Keratinocyte (primary cell): Measurements from ENCODE around the gene CWC22. TPM values are rescaled to one million over a fixed set of nuclear protein-coding genes. Genes with fewer than 3 reads are reported as not detected.

Source experiments
- DNase-seq: peaks from one replicate; pipeline ENCODE4 v3.0.0-alpha.2; 2011; ENCODE audit warnings: low read depth, missing footprints, low spot score
- FAIRE-seq: peaks from 2 replicates; lab custom pipeline; 2011; peaks lifted over from hg19 to GRCh38; lab: Jason Lieb, UNC
- H2AFZ ChIP-seq: 2 replicates; pipeline ENCODE4 v1.6.0; 2012; ENCODE audit warnings: low read length, control low read depth, inconsistent platforms; ENCODE audit not compliant: control insufficient read depth
- H3K27ac ChIP-seq: 2 replicates; pipeline ENCODE4 v1.5.1; 2011; ENCODE audit warnings: low read length; ENCODE audit not compliant: control insufficient read depth, insufficient read depth
- H3K27me3 ChIP-seq: 3 replicates; pipeline ENCODE4 v1.6.0; 2011; ENCODE audit warnings: low read length; ENCODE audit not compliant: control insufficient read depth, insufficient read depth; ENCODE audit errors: extremely low read depth
- H3K36me3 ChIP-seq, 2 experiments: 2 replicates in 1 of 2; 3 replicates in 1 of 2; pipeline ENCODE4 v1.5.1; 2011; ENCODE audit warnings: low read length in 2 of 2, mild to moderate bottlenecking in 1 of 2; ENCODE audit not compliant: control insufficient read depth in 2 of 2, insufficient read depth in 2 of 2; ENCODE audit errors: extremely low read depth in 1 of 2
- H3K4me1 ChIP-seq: 3 replicates; pipeline ENCODE4 v1.5.1; 2011; ENCODE audit warnings: low read length; ENCODE audit not compliant: control insufficient read depth, insufficient read depth; ENCODE audit errors: extremely low read depth
- H3K4me2 ChIP-seq: 3 replicates; pipeline ENCODE4 v1.6.0; 2011; ENCODE audit warnings: low read depth, low read length; ENCODE audit not compliant: control insufficient read depth, insufficient read depth; ENCODE audit errors: extremely low read depth
- H3K4me3 ChIP-seq, 3 experiments: fragments of 200-600 bp in 1 of 3; sonication (generic) in 1 of 3; 2 replicates in 2 of 3; 3 replicates in 1 of 3; pipeline ENCODE4 v1.5.1; 2011 to 2016; ENCODE audit warnings: low read length in 3 of 3, mild to moderate bottlenecking in 3 of 3, control low read depth in 2 of 3, inconsistent platforms in 1 of 3, low read depth in 1 of 3, mixed read lengths in 1 of 3, mixed run types in 1 of 3, moderate library complexity in 1 of 3; ENCODE audit not compliant: control insufficient read depth in 2 of 3, insufficient read depth in 2 of 3; ENCODE audit errors: extremely low read depth in 1 of 3
- H3K79me2 ChIP-seq: 2 replicates; pipeline ENCODE4 v1.6.0; 2012; ENCODE audit warnings: low read length; ENCODE audit not compliant: control insufficient read depth, insufficient read depth
- H3K9ac ChIP-seq: 3 replicates; pipeline ENCODE4 v1.6.0; 2011; ENCODE audit warnings: low read length; ENCODE audit not compliant: control insufficient read depth, insufficient read depth; ENCODE audit errors: extremely low read depth
- H3K9me1 ChIP-seq: 3 replicates; pipeline ENCODE4 v1.6.0; 2011; ENCODE audit warnings: low read length; ENCODE audit not compliant: control insufficient read depth, insufficient read depth; ENCODE audit errors: extremely low read depth
- H3K9me3 ChIP-seq: 2 replicates; pipeline ENCODE4 v1.5.1; 2012; ENCODE audit warnings: low read depth, low read length; ENCODE audit not compliant: control insufficient read depth
- H4K20me1 ChIP-seq: 3 replicates; pipeline ENCODE4 v1.6.0; 2011; ENCODE audit warnings: low read length; ENCODE audit not compliant: control insufficient read depth, insufficient read depth; ENCODE audit errors: extremely low read depth
- CTCF ChIP-seq, 3 experiments: IDR thresholded peaks in 1 of 3; conservative IDR thresholded peaks in 1 of 3; optimal IDR thresholded peaks in 1 of 3; 2 replicates in 2 of 3; 3 replicates in 1 of 3; pipeline versions ENCODE3 to v1.5.1; 2011; ENCODE audit warnings: low read length in 3 of 3, mild to moderate bottlenecking in 3 of 3, moderate library complexity in 2 of 3, control low read depth in 1 of 3, inconsistent platforms in 1 of 3; ENCODE audit not compliant: insufficient read depth in 2 of 3; ENCODE audit errors: extremely low read depth in 1 of 3
- EZH2 ChIP-seq: IDR thresholded peaks from one replicate; pipeline ENCODE4 v1.6.1; 2012; ENCODE audit warnings: inconsistent platforms, mild to moderate bottlenecking, low read length, moderate library complexity
- dilution Hi-C: fragments of 300-500 bp; cut with MboI; formaldehyde crosslinking; loops from one replicate; pipeline ENCODE4 v1.7.0; 2020; ENCODE audit warnings: low sequenced_read_pairs; ENCODE audit not compliant: extremely low pct_ligation_motif_present
- polyA plus RNA-seq, 5 experiments: library from polyadenylated mRNA; depleted of rRNA in 3 of 5; stranded (reverse) in 3 of 5; stranded (forward) in 1 of 5; unstranded in 1 of 5; fragments of >200 nt; gene quantifications; 1 replicate in 1 of 5; 2 replicates in 3 of 5; 3 replicates in 1 of 5; pipeline versions ENCODE4 v1.2.1 to v1.2.3, GENCODE V29; 2011 to 2012; ENCODE audit warnings: missing spikeins in 2 of 5, low read depth in 1 of 5, low replicate concordance in 1 of 5

The CWC22 gene
- polyA plus RNA-seq, 1 donor (not counting 4 experiments of a cell fraction or from before 2014, with no cell fraction given), result 8.8 TPM

- FAIRE-seq, result no peak
- no peaks in the 10 kb centered on the region for H4K20me1 ChIP-seq
- no peak overlapping the region for H3K9ac ChIP-seq
- no peaks in the 10 kb centered on the region for H3K9me3 ChIP-seq
- H3K27ac ChIP-seq, result peak overlapping the region; percentile 60
- no peaks in the 10 kb centered on the region for H3K79me2 ChIP-seq
- no peak overlapping the region for H2AFZ ChIP-seq
- dilution Hi-C loops, result no loop called here
- no peaks in the 10 kb centered on the region for H3K27me3 ChIP-seq
- no peak for DNase-seq
- no peak overlapping the region for H3K4me3 ChIP-seq
- H3K36me3 ChIP-seq, result no peaks in the 10 kb centered on the region
- no peaks in the 10 kb centered on the region for H3K9me1 ChIP-seq
- TF ChIP-seq CTCF (optimal IDR thresholded peaks at IDR 0.05 in 1 of 3, IDR thresholded peaks at IDR 0.05 in 1 of 3, conservative IDR thresholded peaks at IDR 0.05 in 1 of 3; ENCODE audit: extremely low read depth in 1 of 3, insufficient read depth in 2 of 3, low read length in 3 of 3) (no peak), EZH2 (no peak)
- peaks cover 20% of the 10 kb centered on the region for H3K4me1 ChIP-seq
- H3K4me2 ChIP-seq, result no peak overlapping the region
These were observed 9.8 kb upstream of the CWC22 start for GRCh38 chr2:180016937-180017336.

- Histone ChIP-seq H3K27me3 (no peaks in the 10 kb centered on the region), H3K27ac (peak overlapping the region; percentile 60), H3K4me1 (peaks cover 20% of the 10 kb centered on the region), H4K20me1 (no peaks in the 10 kb centered on the region), H3K9me3 (no peaks in the 10 kb centered on the region), H3K9ac (no peak overlapping the region), H3K36me3 (no peaks in the 10 kb centered on the region), H3K4me2 (peak overlapping the region; percentile 62), H2AFZ (peak overlapping the region; percentile 18), H3K4me3 (no peak overlapping the region), H3K9me1 (no peaks in the 10 kb centered on the region), H3K79me2 (no peaks in the 10 kb centered on the region)
- dilution Hi-C loops, result no loop called here
- TF ChIP-seq CTCF (optimal IDR thresholded peaks at IDR 0.05 in 1 of 3, IDR thresholded peaks at IDR 0.05 in 1 of 3, conservative IDR thresholded peaks at IDR 0.05 in 1 of 3; ENCODE audit: extremely low read depth in 1 of 3, insufficient read depth in 2 of 3, low read length in 3 of 3), result no peak
- TF ChIP-seq EZH2, result no peak
- FAIRE-seq (no peak), DNase-seq (no peak)
These were observed 9.0 kb upstream of the CWC22 start for GRCh38 chr2:180015951-180016709.
